Measurements from ENCODE around the gene TNIK. TPM values are rescaled to one million over a fixed set of nuclear protein-coding genes. Genes with fewer than 3 reads are reported as not detected.

The TNIK gene
- total RNA-seq, 1 experiment from 2014 or later, result 0.69 TPM

DNA sequence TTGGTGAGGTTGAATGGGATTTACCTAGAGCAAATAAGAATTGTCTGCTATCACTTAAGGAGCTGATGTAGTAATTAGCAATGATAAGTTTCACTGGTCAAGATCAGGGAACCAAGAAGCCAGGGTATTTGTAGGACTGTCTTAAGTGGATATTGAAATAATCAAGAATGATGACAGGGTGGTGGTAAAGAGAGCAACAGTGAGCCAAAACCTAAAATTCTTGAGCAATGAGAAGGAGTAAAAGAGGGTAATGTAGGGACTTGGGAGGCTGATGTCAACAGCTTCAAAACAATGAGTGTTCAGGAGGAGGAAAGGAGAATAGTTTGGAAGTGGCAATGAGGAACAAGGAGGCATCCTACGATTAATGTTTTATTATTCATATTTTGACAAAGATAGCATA lies 402.1 kb downstream of the TNIK start:
- CTCF ChIA-PET, result no interaction called here
- Histone ChIP-seq H3K9me3 (ENCODE audit: low read depth, low read length, poor library complexity, severe bottlenecking) (no peaks in the 10 kb centered on the region), H3K27ac (ENCODE audit: low read depth, low read length, poor library complexity, severe bottlenecking) (no peak overlapping the region), H3K4me3 (ENCODE audit: low read depth, low read length, poor library complexity, severe bottlenecking) (no peak overlapping the region), H3K27me3 (replicated peaks; ENCODE audit: insufficient read depth, low read depth, low read length, poor library complexity) (no peaks in the 10 kb centered on the region), H3K4me1 (ENCODE audit: insufficient read depth, low read length, poor library complexity, severe bottlenecking) (no peaks in the 10 kb centered on the region), H3K36me3 (ENCODE audit: insufficient read depth, low read length, poor library complexity, severe bottlenecking) (no peaks in the 10 kb centered on the region)
- DNase-seq (ENCODE audit: low spot score), result no peak
- POLR2A ChIA-PET (ENCODE audit: low non-redundant PET), result no interaction called here
- intact Hi-C loops (cut with micrococcal nuclease; ENCODE audit: unreplicated experiment), result no loop called here
- no peak for TF ChIP-seq EZH2 (IDR thresholded peaks at IDR 0.05; ENCODE audit: borderline replicate concordance, low read depth, low read length, poor library complexity, severe bottlenecking)
- TF ChIP-seq, protein P1, sequence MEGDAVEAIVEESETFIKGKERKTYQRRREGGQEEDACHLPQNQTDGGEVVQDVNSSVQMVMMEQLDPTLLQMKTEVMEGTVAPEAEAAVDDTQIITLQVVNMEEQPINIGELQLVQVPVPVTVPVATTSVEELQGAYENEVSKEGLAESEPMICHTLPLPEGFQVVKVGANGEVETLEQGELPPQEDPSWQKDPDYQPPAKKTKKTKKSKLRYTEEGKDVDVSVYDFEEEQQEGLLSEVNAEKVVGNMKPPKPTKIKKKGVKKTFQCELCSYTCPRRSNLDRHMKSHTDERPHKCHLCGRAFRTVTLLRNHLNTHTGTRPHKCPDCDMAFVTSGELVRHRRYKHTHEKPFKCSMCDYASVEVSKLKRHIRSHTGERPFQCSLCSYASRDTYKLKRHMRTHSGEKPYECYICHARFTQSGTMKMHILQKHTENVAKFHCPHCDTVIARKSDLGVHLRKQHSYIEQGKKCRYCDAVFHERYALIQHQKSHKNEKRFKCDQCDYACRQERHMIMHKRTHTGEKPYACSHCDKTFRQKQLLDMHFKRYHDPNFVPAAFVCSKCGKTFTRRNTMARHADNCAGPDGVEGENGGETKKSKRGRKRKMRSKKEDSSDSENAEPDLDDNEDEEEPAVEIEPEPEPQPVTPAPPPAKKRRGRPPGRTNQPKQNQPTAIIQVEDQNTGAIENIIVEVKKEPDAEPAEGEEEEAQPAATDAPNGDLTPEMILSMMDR (conservative IDR thresholded peaks at IDR 0.05; ENCODE audit: low read depth, low read length), result no peak
- BruUV-seq (replicated peaks), result no TSS peak

DNA sequence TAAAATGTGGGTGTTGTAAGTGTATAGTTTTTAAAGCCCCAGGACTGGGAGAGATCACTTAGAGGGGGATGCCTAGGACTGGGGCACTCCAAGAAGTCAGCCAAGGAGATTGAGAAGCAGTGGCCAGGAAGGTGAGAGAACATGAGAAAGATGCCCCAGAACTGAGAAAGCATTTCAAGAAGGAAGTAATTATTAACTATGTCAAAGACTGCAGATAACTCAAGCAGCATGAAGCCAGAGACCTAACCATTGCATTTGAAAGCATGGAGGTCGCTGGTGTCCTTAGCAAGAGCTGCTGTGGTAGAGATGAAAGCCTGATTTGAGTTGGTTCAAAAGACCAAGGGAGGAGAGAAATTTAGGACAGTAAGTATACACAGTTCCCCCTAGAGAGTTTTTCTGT lies 403.1 kb downstream of the TNIK start:
- no peaks in the 10 kb centered on the region for H3K27me3 ChIP-seq (replicated peaks; ENCODE audit: insufficient read depth, low read depth, low read length, poor library complexity)
- CTCF ChIA-PET, result no interaction called here
- no peak for TF ChIP-seq EZH2 (IDR thresholded peaks at IDR 0.05; ENCODE audit: borderline replicate concordance, low read depth, low read length, poor library complexity, severe bottlenecking)
- TF ChIP-seq, protein P1 (conservative IDR thresholded peaks at IDR 0.05; ENCODE audit: low read depth, low read length), result no peak
- intact Hi-C loops (cut with micrococcal nuclease; ENCODE audit: unreplicated experiment), result no loop called here
- H3K4me3 ChIP-seq (ENCODE audit: low read depth, low read length, poor library complexity, severe bottlenecking), result no peak overlapping the region
- H3K27ac ChIP-seq (ENCODE audit: low read depth, low read length, poor library complexity, severe bottlenecking), result no peak overlapping the region
- DNase-seq (ENCODE audit: low spot score), result no peak
- BruUV-seq (replicated peaks), result no TSS peak
- H3K4me1 ChIP-seq (ENCODE audit: insufficient read depth, low read length, poor library complexity, severe bottlenecking), result no peaks in the 10 kb centered on the region
- no peaks in the 10 kb centered on the region for H3K9me3 ChIP-seq (ENCODE audit: low read depth, low read length, poor library complexity, severe bottlenecking)
- H3K36me3 ChIP-seq (ENCODE audit: insufficient read depth, low read length, poor library complexity, severe bottlenecking), result no peaks in the 10 kb centered on the region
- POLR2A ChIA-PET (ENCODE audit: low non-redundant PET), result no interaction called here

DNA sequence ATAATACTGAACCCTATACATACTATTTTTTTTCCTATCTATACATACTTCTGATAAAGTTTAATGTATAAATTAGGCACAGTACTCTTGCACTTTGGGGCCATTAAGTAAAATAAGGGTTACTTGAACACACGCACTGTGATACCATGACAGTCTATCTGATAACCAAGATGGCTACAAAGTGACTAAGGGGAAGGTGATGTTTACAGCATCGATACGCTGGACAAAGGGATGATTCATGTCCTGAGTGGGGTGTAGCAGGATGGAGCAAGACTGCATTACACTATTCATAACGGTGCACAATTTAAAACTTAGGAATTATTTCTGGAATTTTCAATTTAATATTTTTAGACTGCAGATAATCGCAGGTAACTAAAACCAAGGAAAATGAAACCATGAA lies 403.7 kb downstream of the TNIK start:
- POLR2A ChIA-PET (ENCODE audit: low non-redundant PET), result no interaction called here
- intact Hi-C loops (cut with micrococcal nuclease; ENCODE audit: unreplicated experiment), result no loop called here
- no peak for TF ChIP-seq EZH2 (IDR thresholded peaks at IDR 0.05; ENCODE audit: borderline replicate concordance, low read depth, low read length, poor library complexity, severe bottlenecking)
- TF ChIP-seq, protein P1 (conservative IDR thresholded peaks at IDR 0.05; ENCODE audit: low read depth, low read length), result no peak
- CTCF ChIA-PET, result no interaction called here
- Histone ChIP-seq H3K27me3 (replicated peaks; ENCODE audit: insufficient read depth, low read depth, low read length, poor library complexity) (no peaks in the 10 kb centered on the region), H3K36me3 (ENCODE audit: insufficient read depth, low read length, poor library complexity, severe bottlenecking) (no peaks in the 10 kb centered on the region), H3K27ac (ENCODE audit: low read depth, low read length, poor library complexity, severe bottlenecking) (no peak overlapping the region), H3K9me3 (ENCODE audit: low read depth, low read length, poor library complexity, severe bottlenecking) (no peaks in the 10 kb centered on the region), H3K4me1 (ENCODE audit: insufficient read depth, low read length, poor library complexity, severe bottlenecking) (no peaks in the 10 kb centered on the region), H3K4me3 (ENCODE audit: low read depth, low read length, poor library complexity, severe bottlenecking) (no peak overlapping the region)
- DNase-seq (ENCODE audit: low spot score), result no peak
- no TSS peak for BruUV-seq (replicated peaks)

All from A673 (cell line).